ENCODE measurements around the gene RETREG2.
A peak's percentile ranks its signal among the peaks of the same experiment; 100 is the strongest.

The RETREG2 gene

GRCh38 chr2:219178377-219179175 lies 501 bp downstream of the RETREG2 start:
- WGBS = 6% methylated on average over 44 of the region's 45 CpGs
- Histone ChIP-seq H3K4me3 (ENCODE audit: low read length) (peak overlapping the region; percentile 66), H3K27ac (ENCODE audit: low read depth, low read length) (0 out of 2 replicates have a peak overlapping the region, but pooled peaks have one; percentile 56), H3K27me3 (ENCODE audit: insufficient read depth, low read length) (no peaks in the 10 kb centered on the region), H3K9ac (ENCODE audit: low read depth, low read length) (peak overlapping the region; percentile 23; the same call in 1 of the 2 replicates), H3K36me3 (ENCODE audit: insufficient read depth, low read length) (peaks cover 49% of the 10 kb centered on the region), H3K9me3 (ENCODE audit: insufficient read depth, low read depth, low read length) (no peaks in the 10 kb centered on the region), H3K4me1 (ENCODE audit: insufficient read depth, low read length) (peaks cover 10% of the 10 kb centered on the region; the same call in 1 of the 2 replicates)

- Histone ChIP-seq H3K27ac (ENCODE audit: low read depth, low read length) (no peak overlapping the region), H3K9ac (ENCODE audit: low read depth, low read length) (no peak overlapping the region), H3K36me3 (ENCODE audit: insufficient read depth, low read length) (peaks cover 48% of the 10 kb centered on the region), H3K4me3 (ENCODE audit: low read length) (no peak overlapping the region), H3K9me3 (ENCODE audit: insufficient read depth, low read depth, low read length) (no peaks in the 10 kb centered on the region), H3K4me1 (ENCODE audit: insufficient read depth, low read length) (peaks cover 10% of the 10 kb centered on the region; the same call in 1 of the 2 replicates), H3K27me3 (ENCODE audit: insufficient read depth, low read length) (no peaks in the 10 kb centered on the region)
- 97% methylated on average over 9 of the region's 9 CpGs for WGBS
Measured at GRCh38 chr2:219179601-219180465, 1.8 kb downstream of the RETREG2 start.

GRCh38 chr2:219180961-219181360 lies 2.9 kb downstream of the RETREG2 start:
- WGBS = 96% methylated on average over 5 of the region's 5 CpGs
- no peak overlapping the region for H3K9ac ChIP-seq (ENCODE audit: low read depth, low read length)
- H3K4me3 ChIP-seq (ENCODE audit: low read length) = no peak overlapping the region
- H3K27ac ChIP-seq (ENCODE audit: low read depth, low read length) = no peak overlapping the region
- H3K4me1 ChIP-seq (ENCODE audit: insufficient read depth, low read length) = peaks cover 5% of the 10 kb centered on the region; the same call in 1 of the 2 replicates
- H3K27me3 ChIP-seq (ENCODE audit: insufficient read depth, low read length) = no peaks in the 10 kb centered on the region
- no peaks in the 10 kb centered on the region for H3K9me3 ChIP-seq (ENCODE audit: insufficient read depth, low read depth, low read length)
- peaks cover 46% of the 10 kb centered on the region for H3K36me3 ChIP-seq (ENCODE audit: insufficient read depth, low read length)

GRCh38 chr2:219181531-219181930 lies 3.5 kb downstream of the RETREG2 start:
- H3K27me3 ChIP-seq (ENCODE audit: insufficient read depth, low read length) = no peaks in the 10 kb centered on the region
- H3K4me3 ChIP-seq (ENCODE audit: low read length) = no peak overlapping the region
- no peak overlapping the region for H3K27ac ChIP-seq (ENCODE audit: low read depth, low read length)
- 96% methylated on average over 6 of the region's 6 CpGs for WGBS
- H3K9me3 ChIP-seq (ENCODE audit: insufficient read depth, low read depth, low read length) = no peaks in the 10 kb centered on the region
- 0 out of 2 replicates have a peak, but pooled peaks cover 4% of the 10 kb centered on the region for H3K4me1 ChIP-seq (ENCODE audit: insufficient read depth, low read length)
- peaks cover 46% of the 10 kb centered on the region for H3K36me3 ChIP-seq (ENCODE audit: insufficient read depth, low read length)
- no peak overlapping the region for H3K9ac ChIP-seq (ENCODE audit: low read depth, low read length)

GRCh38 chr2:219182331-219183150 lies 4.5 kb downstream of the RETREG2 start:
- H3K9ac ChIP-seq (ENCODE audit: low read depth, low read length) = no peak overlapping the region
- H3K9me3 ChIP-seq (ENCODE audit: insufficient read depth, low read depth, low read length) = no peaks in the 10 kb centered on the region
- H3K27ac ChIP-seq (ENCODE audit: low read depth, low read length) = no peak overlapping the region
- peaks cover 46% of the 10 kb centered on the region for H3K36me3 ChIP-seq (ENCODE audit: insufficient read depth, low read length)
- 92% methylated on average over 8 of the region's 8 CpGs for WGBS
- H3K4me1 ChIP-seq (ENCODE audit: insufficient read depth, low read length) = 0 out of 2 replicates have a peak, but pooled peaks cover 4% of the 10 kb centered on the region
- no peaks in the 10 kb centered on the region for H3K27me3 ChIP-seq (ENCODE audit: insufficient read depth, low read length)
- no peak overlapping the region for H3K4me3 ChIP-seq (ENCODE audit: low read length)

- Histone ChIP-seq H3K36me3 (ENCODE audit: insufficient read depth, low read length) (peaks cover 46% of the 10 kb centered on the region), H3K27me3 (ENCODE audit: insufficient read depth, low read length) (no peaks in the 10 kb centered on the region), H3K9ac (ENCODE audit: low read depth, low read length) (no peak overlapping the region), H3K4me1 (ENCODE audit: insufficient read depth, low read length) (0 out of 2 replicates have a peak, but pooled peaks cover 4% of the 10 kb centered on the region), H3K9me3 (ENCODE audit: insufficient read depth, low read depth, low read length) (no peaks in the 10 kb centered on the region), H3K4me3 (ENCODE audit: low read length) (no peak overlapping the region), H3K27ac (ENCODE audit: low read depth, low read length) (no peak overlapping the region)
- WGBS = 97% methylated on average over 6 of the region's 6 CpGs
Measured at GRCh38 chr2:219183151-219183772, 5.2 kb downstream of the RETREG2 start.

GRCh38 chr2:219184121-219184520 lies 6.0 kb downstream of the RETREG2 start:
- Histone ChIP-seq H3K27ac (ENCODE audit: low read depth, low read length) (no peak overlapping the region), H3K9me3 (ENCODE audit: insufficient read depth, low read depth, low read length) (no peaks in the 10 kb centered on the region), H3K9ac (ENCODE audit: low read depth, low read length) (no peak overlapping the region), H3K36me3 (ENCODE audit: insufficient read depth, low read length) (peaks cover 46% of the 10 kb centered on the region), H3K27me3 (ENCODE audit: insufficient read depth, low read length) (no peaks in the 10 kb centered on the region), H3K4me1 (ENCODE audit: insufficient read depth, low read length) (0 out of 2 replicates have a peak, but pooled peaks cover 2% of the 10 kb centered on the region), H3K4me3 (ENCODE audit: low read length) (no peak overlapping the region)
- WGBS = 84% methylated on average over 2 of the region's 2 CpGs

GRCh38 chr2:219186754-219187456 lies 8.8 kb downstream of the RETREG2 start:
- H3K27me3 ChIP-seq (ENCODE audit: insufficient read depth, low read length) = no peaks in the 10 kb centered on the region
- no peak overlapping the region for H3K27ac ChIP-seq (ENCODE audit: low read depth, low read length)
- no peak overlapping the region for H3K4me3 ChIP-seq (ENCODE audit: low read length)
- H3K9ac ChIP-seq (ENCODE audit: low read depth, low read length) = no peak overlapping the region
- H3K9me3 ChIP-seq (ENCODE audit: insufficient read depth, low read depth, low read length) = no peaks in the 10 kb centered on the region
- H3K4me1 ChIP-seq (ENCODE audit: insufficient read depth, low read length) = no peaks in the 10 kb centered on the region
- H3K36me3 ChIP-seq (ENCODE audit: insufficient read depth, low read length) = peaks cover 26% of the 10 kb centered on the region
- WGBS = 90% methylated on average over 7 of the region's 7 CpGs

- WGBS = 100% methylated on average over 1 of the region's 1 CpG
- Histone ChIP-seq H3K4me3 (ENCODE audit: low read length) (no peak overlapping the region), H3K4me1 (ENCODE audit: insufficient read depth, low read length) (no peaks in the 10 kb centered on the region), H3K9me3 (ENCODE audit: insufficient read depth, low read depth, low read length) (no peaks in the 10 kb centered on the region), H3K27ac (ENCODE audit: low read depth, low read length) (no peak overlapping the region), H3K9ac (ENCODE audit: low read depth, low read length) (no peak overlapping the region), H3K27me3 (ENCODE audit: insufficient read depth, low read length) (no peaks in the 10 kb centered on the region), H3K36me3 (ENCODE audit: insufficient read depth, low read length) (no peaks in the 10 kb centered on the region)
Measured at GRCh38 chr2:219197388-219197787, 19.3 kb downstream of the RETREG2 start.

GRCh38 chr2:219198974-219199373 lies 20.9 kb downstream of the RETREG2 start:
- 77% methylated on average over 5 of the region's 5 CpGs for WGBS
- no peak overlapping the region for H3K9ac ChIP-seq (ENCODE audit: low read depth, low read length)
- no peaks in the 10 kb centered on the region for H3K9me3 ChIP-seq (ENCODE audit: insufficient read depth, low read depth, low read length)

More at GRCh38 chr2:219198974-219199373, 20.9 kb downstream of the RETREG2 start:
- H3K27ac ChIP-seq (ENCODE audit: low read depth, low read length) = no peak overlapping the region
- H3K4me1 ChIP-seq (ENCODE audit: insufficient read depth, low read length) = no peaks in the 10 kb centered on the region
- H3K36me3 ChIP-seq (ENCODE audit: insufficient read depth, low read length) = no peaks in the 10 kb centered on the region
- H3K27me3 ChIP-seq (ENCODE audit: insufficient read depth, low read length) = no peaks in the 10 kb centered on the region
- no peak overlapping the region for H3K4me3 ChIP-seq (ENCODE audit: low read length)
